Smooth muscle cell of the brain vasculature (primary cell): ENCODE results near the gene IGHMBP2.

Experiments used
- DNase-seq: peaks from one replicate; pipeline ENCODE4 v3.0.0-alpha.2; 2012; ENCODE audit warnings: low read depth, low spot score

The IGHMBP2 gene

GRCh38 chr11:68980776-68981065 is 77.0 kb downstream of the IGHMBP2 start, which contains the start of gene MRGPRD:
Gene MRGPRD, minus strand, starts transcription at chr11:68980986. Its CDS starts 0 bp downstream, at chr11:68980986.
- no peak for DNase-seq

GRCh38 chr11:68982134-68982533 is 78.4 kb downstream of the IGHMBP2 start:
- DNase-seq = no peak

GRCh38 chr11:68983801-68984200 is 80.1 kb downstream of the IGHMBP2 start:
- no peak for DNase-seq

GRCh38 chr11:68987211-68987610 is 83.5 kb downstream of the IGHMBP2 start:
- DNase-seq = no peak

GRCh38 chr11:68988491-68988890 is 84.8 kb downstream of the IGHMBP2 start:
- no peak for DNase-seq
